Nephron progenitor cell (in vitro differentiated cells): ENCODE results near the gene FMNL2.

ENCODE experiments used
- DNase-seq: peaks from one replicate; pipeline ENCODE4 v3.0.0; 2021
- H3K27ac Mint-ChIP-seq: 2 replicates; pipeline ENCODE4 v1.8.0; 2021; ENCODE audit warnings: mild to moderate bottlenecking, moderate library complexity, mixed read lengths
- H3K27me3 Mint-ChIP-seq: 2 replicates; pipeline ENCODE4 v1.8.0; 2021; ENCODE audit warnings: mild to moderate bottlenecking, low read depth, mixed read lengths; ENCODE audit not compliant: poor library complexity
- H3K36me3 Mint-ChIP-seq: 2 replicates; pipeline ENCODE4 v1.8.0; 2021; ENCODE audit warnings: low read depth, mixed read lengths
- H3K4me1 Mint-ChIP-seq: 2 replicates; pipeline ENCODE4 v1.8.0; 2021; ENCODE audit warnings: mixed read lengths
- H3K4me3 Mint-ChIP-seq: 2 replicates; pipeline ENCODE4 v1.8.0; 2021; ENCODE audit warnings: mild to moderate bottlenecking, moderate library complexity, mixed read lengths
- H3K9me3 Mint-ChIP-seq: 2 replicates; pipeline ENCODE4 v1.8.0; 2021; ENCODE audit warnings: mild to moderate bottlenecking, moderate library complexity, mixed read lengths
- CTCF ChIP-seq: fragments of 200-600 bp; sonication (generic); IDR thresholded peaks from 2 replicates; pipeline ENCODE4 v1.5.0; 2021; ENCODE audit warnings: antibody characterized with exemption

Gene FMNL2

GRCh38 chr2:152413228-152414030, 78.5 kb downstream of the FMNL2 start:
- TF ChIP-seq CTCF = no peak
- no peak for DNase-seq
- no peak overlapping the region for H3K4me3 Mint-ChIP-seq
- peaks cover 36% of the 10 kb centered on the region for H3K4me1 Mint-ChIP-seq
- H3K27me3 Mint-ChIP-seq = no peaks in the 10 kb centered on the region
- H3K36me3 Mint-ChIP-seq = peaks cover 13% of the 10 kb centered on the region
- no peak overlapping the region for H3K27ac Mint-ChIP-seq
- no peaks in the 10 kb centered on the region for H3K9me3 Mint-ChIP-seq

- no peak overlapping the region for H3K27ac Mint-ChIP-seq
Measured at GRCh38 chr2:152415231-152415642, 80.3 kb downstream of the FMNL2 start.

GRCh38 chr2:152415796-152416195, 80.8 kb downstream of the FMNL2 start:
- DNase-seq = no peak
- no peaks in the 10 kb centered on the region for H3K9me3 Mint-ChIP-seq
- peaks cover 39% of the 10 kb centered on the region for H3K4me1 Mint-ChIP-seq
- H3K4me3 Mint-ChIP-seq = no peak overlapping the region
- peaks cover 13% of the 10 kb centered on the region for H3K36me3 Mint-ChIP-seq
- H3K27me3 Mint-ChIP-seq = no peaks in the 10 kb centered on the region
- no peak overlapping the region for H3K27ac Mint-ChIP-seq
- TF ChIP-seq CTCF = no peak

More at GRCh38 chr2:152415231-152415642, 80.3 kb downstream of the FMNL2 start:
- Mint-ChIP-seq H3K4me1 (peaks cover 35% of the 10 kb centered on the region), H3K27me3 (no peaks in the 10 kb centered on the region), H3K36me3 (peaks cover 13% of the 10 kb centered on the region), H3K9me3 (no peaks in the 10 kb centered on the region), H3K4me3 (no peak overlapping the region)
- no peak for DNase-seq
- TF ChIP-seq CTCF = no peak

GRCh38 chr2:152418688-152419087, 83.7 kb downstream of the FMNL2 start:
- no peak overlapping the region for H3K4me3 Mint-ChIP-seq
- peaks cover 13% of the 10 kb centered on the region for H3K36me3 Mint-ChIP-seq
- H3K9me3 Mint-ChIP-seq = no peaks in the 10 kb centered on the region
- no peak for TF ChIP-seq CTCF
- H3K4me1 Mint-ChIP-seq = peaks cover 39% of the 10 kb centered on the region
- DNase-seq = no peak
- H3K27ac Mint-ChIP-seq = no peak overlapping the region
- no peaks in the 10 kb centered on the region for H3K27me3 Mint-ChIP-seq

- no peaks in the 10 kb centered on the region for H3K27me3 Mint-ChIP-seq
- no peaks in the 10 kb centered on the region for H3K9me3 Mint-ChIP-seq
- no peak overlapping the region for H3K4me3 Mint-ChIP-seq
- H3K27ac Mint-ChIP-seq = no peak overlapping the region
- DNase-seq = no peak
- TF ChIP-seq CTCF = no peak
- peaks cover 35% of the 10 kb centered on the region for H3K4me1 Mint-ChIP-seq
- H3K36me3 Mint-ChIP-seq = peaks cover 8% of the 10 kb centered on the region
Measured at GRCh38 chr2:152419944-152420343, 85.0 kb downstream of the FMNL2 start.

GRCh38 chr2:152420363-152420762, 85.4 kb downstream of the FMNL2 start:
- no peak for TF ChIP-seq CTCF
- H3K36me3 Mint-ChIP-seq = peaks cover 3% of the 10 kb centered on the region
- H3K27ac Mint-ChIP-seq = no peak overlapping the region
- peaks cover 39% of the 10 kb centered on the region for H3K4me1 Mint-ChIP-seq
- H3K27me3 Mint-ChIP-seq = no peaks in the 10 kb centered on the region
- H3K4me3 Mint-ChIP-seq = no peak overlapping the region
- no peaks in the 10 kb centered on the region for H3K9me3 Mint-ChIP-seq
- DNase-seq = no peak
